ENCODE measurements around the gene TTC28.

The TTC28 gene

DNA sequence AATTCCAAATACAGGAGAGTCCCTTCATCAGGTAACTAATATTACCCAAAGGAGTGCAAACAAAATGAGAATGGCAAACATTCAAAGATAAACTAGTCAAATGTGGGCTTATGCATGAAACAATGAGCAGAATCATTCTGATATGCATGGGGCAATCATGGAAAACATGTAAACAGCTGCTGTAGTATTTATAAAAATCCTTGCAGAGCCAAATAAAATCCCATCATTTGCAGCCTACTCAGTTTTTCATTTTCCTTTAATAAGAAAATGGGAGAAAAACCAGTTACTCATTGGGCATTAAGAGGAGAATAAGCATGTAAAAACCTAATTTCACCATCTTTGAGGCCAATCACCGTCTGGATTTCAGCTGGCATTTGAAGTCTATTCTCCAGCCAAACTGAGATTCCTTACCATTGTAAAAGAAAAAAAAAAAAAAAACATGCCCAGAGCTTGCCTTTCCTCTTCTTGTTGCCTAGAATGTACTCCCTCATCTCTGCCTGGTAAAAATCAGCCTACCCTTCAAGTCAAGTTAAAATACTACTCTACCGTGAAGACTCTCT is 249.1 kb downstream of the TTC28 start:
- Histone ChIP-seq H2AFZ (ENCODE audit: low read length) (no peak overlapping the region), H3K9me2 (replicated peaks; ENCODE audit: low read depth, low read length) (no peaks in the 10 kb centered on the region), H3K4me2 (ENCODE audit: low read depth, low read length, poor library complexity, severe bottlenecking) (peak overlapping the region; percentile 47), H3K4me1 (ENCODE audit: insufficient read depth, low read length, poor library complexity, severe bottlenecking) (peaks cover 56% of the 10 kb centered on the region), H4K20me1 (ENCODE audit: insufficient read depth, low read length, poor library complexity, severe bottlenecking) (peaks cover 90% of the 10 kb centered on the region), H3F3A (ENCODE audit: low read depth) (no peaks in the 10 kb centered on the region), H3K9me3 (ENCODE audit: insufficient read depth, low read depth, low read length) (no peaks in the 10 kb centered on the region), H3K4me3 (ENCODE audit: low read length, poor library complexity, severe bottlenecking) (peak overlapping the region; percentile 14), H3K79me2 (ENCODE audit: insufficient read depth, low read length) (peaks cover 96% of the 10 kb centered on the region), H3K9ac (ENCODE audit: low read depth, low read length, poor library complexity, severe bottlenecking) (peak overlapping the region; percentile 37), H3K27me3 (ENCODE audit: insufficient read depth, low read length, poor library complexity, severe bottlenecking) (no peaks in the 10 kb centered on the region), H3K36me3 (ENCODE audit: insufficient read depth, low read length) (no peaks in the 10 kb centered on the region)
- no peak for TF ChIP-seq EZH2phosphoT487 (IDR thresholded peaks at IDR 0.05; ENCODE audit: borderline replicate concordance)
- TF ChIP-seq, protein P1, sequence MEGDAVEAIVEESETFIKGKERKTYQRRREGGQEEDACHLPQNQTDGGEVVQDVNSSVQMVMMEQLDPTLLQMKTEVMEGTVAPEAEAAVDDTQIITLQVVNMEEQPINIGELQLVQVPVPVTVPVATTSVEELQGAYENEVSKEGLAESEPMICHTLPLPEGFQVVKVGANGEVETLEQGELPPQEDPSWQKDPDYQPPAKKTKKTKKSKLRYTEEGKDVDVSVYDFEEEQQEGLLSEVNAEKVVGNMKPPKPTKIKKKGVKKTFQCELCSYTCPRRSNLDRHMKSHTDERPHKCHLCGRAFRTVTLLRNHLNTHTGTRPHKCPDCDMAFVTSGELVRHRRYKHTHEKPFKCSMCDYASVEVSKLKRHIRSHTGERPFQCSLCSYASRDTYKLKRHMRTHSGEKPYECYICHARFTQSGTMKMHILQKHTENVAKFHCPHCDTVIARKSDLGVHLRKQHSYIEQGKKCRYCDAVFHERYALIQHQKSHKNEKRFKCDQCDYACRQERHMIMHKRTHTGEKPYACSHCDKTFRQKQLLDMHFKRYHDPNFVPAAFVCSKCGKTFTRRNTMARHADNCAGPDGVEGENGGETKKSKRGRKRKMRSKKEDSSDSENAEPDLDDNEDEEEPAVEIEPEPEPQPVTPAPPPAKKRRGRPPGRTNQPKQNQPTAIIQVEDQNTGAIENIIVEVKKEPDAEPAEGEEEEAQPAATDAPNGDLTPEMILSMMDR (conservative IDR thresholded peaks at IDR 0.05; ENCODE audit: low read length): no peak

DNA sequence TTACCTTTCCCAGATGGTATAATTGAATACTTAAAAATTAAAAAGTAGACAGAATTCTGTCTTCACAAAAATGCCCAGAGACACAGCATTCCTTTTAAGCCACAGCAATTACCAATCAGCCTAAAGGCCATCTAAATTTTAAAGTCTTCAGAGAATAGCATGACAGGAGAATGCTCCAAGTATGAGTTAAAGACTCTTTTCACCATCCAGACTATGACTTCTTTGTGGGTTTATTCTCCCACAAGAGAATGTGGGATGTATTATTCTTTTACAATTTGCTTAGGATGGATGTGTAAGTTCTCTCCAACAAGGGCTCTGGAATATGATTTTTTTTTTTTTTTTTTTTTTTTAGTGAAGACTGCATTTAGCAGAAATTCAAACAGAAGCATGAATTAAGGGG is 249.9 kb downstream of the TTC28 start:
- Histone ChIP-seq H3K4me3 (ENCODE audit: low read length, poor library complexity, severe bottlenecking) (no peak overlapping the region), H3K27me3 (ENCODE audit: insufficient read depth, low read length, poor library complexity, severe bottlenecking) (no peaks in the 10 kb centered on the region), H3K36me3 (ENCODE audit: insufficient read depth, low read length) (no peaks in the 10 kb centered on the region), H3K4me2 (ENCODE audit: low read depth, low read length, poor library complexity, severe bottlenecking) (peak overlapping the region; percentile 47), H4K20me1 (ENCODE audit: insufficient read depth, low read length, poor library complexity, severe bottlenecking) (peaks cover 90% of the 10 kb centered on the region), H2AFZ (ENCODE audit: low read length) (no peak overlapping the region), H3K79me2 (ENCODE audit: insufficient read depth, low read length) (peaks cover 96% of the 10 kb centered on the region), H3K9me2 (replicated peaks; ENCODE audit: low read depth, low read length) (no peaks in the 10 kb centered on the region), H3K4me1 (ENCODE audit: insufficient read depth, low read length, poor library complexity, severe bottlenecking) (peaks cover 47% of the 10 kb centered on the region), H3K9me3 (ENCODE audit: insufficient read depth, low read depth, low read length) (no peaks in the 10 kb centered on the region), H3F3A (ENCODE audit: low read depth) (no peaks in the 10 kb centered on the region), H3K9ac (ENCODE audit: low read depth, low read length, poor library complexity, severe bottlenecking) (no peak overlapping the region)
- no peak for TF ChIP-seq EZH2phosphoT487 (IDR thresholded peaks at IDR 0.05; ENCODE audit: borderline replicate concordance)
- TF ChIP-seq, protein P1 (conservative IDR thresholded peaks at IDR 0.05; ENCODE audit: low read length): no peak

DNA sequence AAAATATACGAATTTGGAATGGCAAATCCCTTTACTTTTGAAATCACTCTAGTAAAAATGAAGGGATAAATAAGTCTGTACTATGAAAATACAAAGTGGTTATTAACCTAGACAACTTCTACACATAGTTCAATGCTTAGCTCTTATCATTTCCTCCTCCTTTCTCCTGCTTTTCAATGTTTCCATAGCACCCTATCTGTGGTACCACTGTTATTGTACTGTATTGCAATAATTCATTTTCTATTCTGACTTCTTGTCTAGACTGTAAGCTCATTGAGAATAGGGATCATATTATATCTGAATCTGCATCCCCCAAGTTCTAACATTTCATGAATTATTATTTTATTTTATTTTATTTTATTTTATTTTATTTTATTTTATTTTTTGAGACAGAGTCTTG is 251.4 kb downstream of the TTC28 start:
- H3K4me2 ChIP-seq (ENCODE audit: low read depth, low read length, poor library complexity, severe bottlenecking): no peak overlapping the region
- H3K79me2 ChIP-seq (ENCODE audit: insufficient read depth, low read length): peaks cover 96% of the 10 kb centered on the region
- no peaks in the 10 kb centered on the region for H3F3A ChIP-seq (ENCODE audit: low read depth)
- no peak overlapping the region for H3K9ac ChIP-seq (ENCODE audit: low read depth, low read length, poor library complexity, severe bottlenecking)
- no peaks in the 10 kb centered on the region for H3K36me3 ChIP-seq (ENCODE audit: insufficient read depth, low read length)
- peaks cover 89% of the 10 kb centered on the region for H4K20me1 ChIP-seq (ENCODE audit: insufficient read depth, low read length, poor library complexity, severe bottlenecking)
- no peaks in the 10 kb centered on the region for H3K9me2 ChIP-seq (replicated peaks; ENCODE audit: low read depth, low read length)
- H2AFZ ChIP-seq (ENCODE audit: low read length): no peak overlapping the region
- H3K27me3 ChIP-seq (ENCODE audit: insufficient read depth, low read length, poor library complexity, severe bottlenecking): no peaks in the 10 kb centered on the region
- H3K9me3 ChIP-seq (ENCODE audit: insufficient read depth, low read depth, low read length): no peaks in the 10 kb centered on the region
- H3K4me3 ChIP-seq (ENCODE audit: low read length, poor library complexity, severe bottlenecking): no peak overlapping the region
- TF ChIP-seq EZH2phosphoT487 (IDR thresholded peaks at IDR 0.05; ENCODE audit: borderline replicate concordance): no peak
- TF ChIP-seq, protein P1 (conservative IDR thresholded peaks at IDR 0.05; ENCODE audit: low read length): no peak
- H3K4me1 ChIP-seq (ENCODE audit: insufficient read depth, low read length, poor library complexity, severe bottlenecking): peaks cover 36% of the 10 kb centered on the region

All from Loucy (cell line).